Fibroblast of lung (primary cell): ENCODE measurements around the gene CFI. TPM values are rescaled to one million over a fixed set of nuclear protein-coding genes. Genes with fewer than 3 reads are reported as not detected.

Experiments used
- DNase-seq, 2 donors: peaks; one replicate each; pipeline versions ENCODE4 v3.0.0 to v3.0.0-alpha.2; 2010; ENCODE audit warnings: low read depth in 2 of 2
- H2AFZ ChIP-seq: 2 replicates; pipeline ENCODE4 v1.5.1; 2012; ENCODE audit warnings: low read length, control low read depth, inconsistent platforms
- H3K27ac ChIP-seq: 2 replicates; pipeline ENCODE4 v1.5.1; 2011; ENCODE audit warnings: low read length, control low read depth; ENCODE audit not compliant: insufficient read depth
- H3K27me3 ChIP-seq: 2 replicates; pipeline ENCODE4 v1.5.1; 2011; ENCODE audit warnings: mild to moderate bottlenecking, low read length; ENCODE audit not compliant: control insufficient read depth, insufficient read depth
- H3K36me3 ChIP-seq: 2 replicates; pipeline ENCODE4 v1.5.1; 2011; ENCODE audit warnings: low read length; ENCODE audit not compliant: control insufficient read depth, insufficient read depth
- H3K4me1 ChIP-seq: 2 replicates; pipeline ENCODE4 v1.5.1; 2011; ENCODE audit warnings: low read length; ENCODE audit not compliant: control insufficient read depth, insufficient read depth; ENCODE audit errors: extremely low read depth
- H3K4me2 ChIP-seq: 2 replicates; pipeline ENCODE4 v1.5.1; 2011; ENCODE audit warnings: low read length, control low read depth; ENCODE audit not compliant: insufficient read depth; ENCODE audit errors: extremely low read depth
- H3K4me3 ChIP-seq, 4 experiments: fragments of 200-600 bp in 1 of 4; sonication (generic) in 1 of 4; replicated peaks in 1 of 4; 2 replicates each; pipeline ENCODE4 v1.5.1; 2011 to 2016; ENCODE audit warnings: low read length in 4 of 4, low read depth in 3 of 4, mild to moderate bottlenecking in 3 of 4, control low read depth in 2 of 4, inconsistent platforms in 1 of 4, mixed read lengths in 1 of 4; ENCODE audit not compliant: insufficient read depth in 1 of 4; ENCODE audit errors: control extremely low read depth in 1 of 4
- H3K79me2 ChIP-seq: 2 replicates; pipeline ENCODE4 v1.5.1; 2012; ENCODE audit warnings: mild to moderate bottlenecking, low read length, inconsistent platforms; ENCODE audit not compliant: control insufficient read depth, insufficient read depth
- H3K9ac ChIP-seq: 2 replicates; pipeline ENCODE4 v1.5.1; 2011; ENCODE audit warnings: mild to moderate bottlenecking, low read length, control low read depth; ENCODE audit not compliant: insufficient read depth
- H3K9me3 ChIP-seq: 2 replicates; pipeline ENCODE4 v1.5.1; 2012; ENCODE audit warnings: low read depth, low read length; ENCODE audit not compliant: control insufficient read depth, insufficient read depth
- H4K20me1 ChIP-seq: 2 replicates; pipeline ENCODE4 v1.5.1; 2011; ENCODE audit warnings: low read length; ENCODE audit not compliant: control insufficient read depth, insufficient read depth; ENCODE audit errors: extremely low read depth
- EZH2 ChIP-seq: IDR thresholded peaks from 2 replicates; pipeline ENCODE4 v1.5.1; 2012; ENCODE audit warnings: low read length, control low read depth, mild to moderate bottlenecking; ENCODE audit errors: missing control alignments
- polyA plus RNA-seq, 2 donors: library from polyadenylated mRNA; depleted of rRNA in 1 of 2; stranded (reverse) in 1 of 2; unstranded in 1 of 2; fragments of >200 nt; gene quantifications; 2 replicates each; pipeline ENCODE4 v1.2.1, GENCODE V29; 2011 to 2012; ENCODE audit warnings: missing spikeins in 1 of 2
- total RNA-seq: library from RNA; depleted of rRNA; stranded (reverse); fragments of >200 nt; gene quantifications from 2 replicates; pipeline ENCODE4 v1.2.1, GENCODE V29; 2014
- TF ChIP-seq, protein P1 (sequence below), 2 donors: IDR thresholded peaks in 1 of 2; conservative IDR thresholded peaks in 1 of 2; 1 replicate in 1 of 2; 2 replicates in 1 of 2; pipeline ENCODE4 v1.5.1; 2011 to 2012; ENCODE audit warnings: low read length in 2 of 2, control low read depth in 1 of 2, inconsistent platforms in 1 of 2, low read depth in 1 of 2, mild to moderate bottlenecking in 1 of 2

The CFI gene
- total and polyA plus RNA-seq, 2 donors (not counting 1 experiment from before 2014, with no cell fraction given), result 10.2 to 18.2 TPM

DNA sequence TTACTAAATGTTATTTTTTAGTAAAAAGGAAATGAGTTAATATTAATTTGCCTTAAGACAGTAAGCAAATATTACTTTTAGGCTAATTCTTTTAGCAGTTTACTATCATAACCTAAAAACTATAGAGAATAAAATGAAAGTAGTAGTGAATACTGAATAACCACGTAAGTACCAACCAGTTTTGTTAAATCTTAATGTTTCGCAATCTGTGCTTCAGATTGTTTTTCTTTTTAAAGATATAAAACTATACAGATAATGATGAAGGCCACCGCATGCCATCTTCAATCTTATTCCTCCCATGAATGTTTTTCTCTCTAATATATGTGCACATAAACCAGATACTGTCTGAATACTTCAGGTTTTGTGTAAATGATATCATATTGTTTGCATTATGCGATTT, 32.0 kb upstream of the CFI start:
- no peak for TF ChIP-seq EZH2
- TF ChIP-seq, protein P1, sequence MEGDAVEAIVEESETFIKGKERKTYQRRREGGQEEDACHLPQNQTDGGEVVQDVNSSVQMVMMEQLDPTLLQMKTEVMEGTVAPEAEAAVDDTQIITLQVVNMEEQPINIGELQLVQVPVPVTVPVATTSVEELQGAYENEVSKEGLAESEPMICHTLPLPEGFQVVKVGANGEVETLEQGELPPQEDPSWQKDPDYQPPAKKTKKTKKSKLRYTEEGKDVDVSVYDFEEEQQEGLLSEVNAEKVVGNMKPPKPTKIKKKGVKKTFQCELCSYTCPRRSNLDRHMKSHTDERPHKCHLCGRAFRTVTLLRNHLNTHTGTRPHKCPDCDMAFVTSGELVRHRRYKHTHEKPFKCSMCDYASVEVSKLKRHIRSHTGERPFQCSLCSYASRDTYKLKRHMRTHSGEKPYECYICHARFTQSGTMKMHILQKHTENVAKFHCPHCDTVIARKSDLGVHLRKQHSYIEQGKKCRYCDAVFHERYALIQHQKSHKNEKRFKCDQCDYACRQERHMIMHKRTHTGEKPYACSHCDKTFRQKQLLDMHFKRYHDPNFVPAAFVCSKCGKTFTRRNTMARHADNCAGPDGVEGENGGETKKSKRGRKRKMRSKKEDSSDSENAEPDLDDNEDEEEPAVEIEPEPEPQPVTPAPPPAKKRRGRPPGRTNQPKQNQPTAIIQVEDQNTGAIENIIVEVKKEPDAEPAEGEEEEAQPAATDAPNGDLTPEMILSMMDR (conservative IDR thresholded peaks at IDR 0.05 in 1 of 2, IDR thresholded peaks at IDR 0.05 in 1 of 2; ENCODE audit: low read depth in 1 of 2, low read length in 2 of 2), result no peak
- no peak overlapping the region for H3K9ac ChIP-seq

GRCh38 chr4:109827672-109828071, 25.9 kb upstream of the CFI start, which contains the start of gene RRH:
Gene RRH (plus strand): TSS chr4:109827972. CDS start chr4:109828028, 56 bp downstream.
- Histone ChIP-seq H3K4me2 (no peak within 1 kb of the TSS), H4K20me1 (no peaks in the 10 kb centered on the region)
- no peak for DNase-seq

More for the DNA sequence above, 32.0 kb upstream of the CFI start:
- no peak overlapping the region for H3K4me2 ChIP-seq
- no peak overlapping the region for H3K27ac ChIP-seq
- no peaks in the 10 kb centered on the region for H3K79me2 ChIP-seq
- H3K4me1 ChIP-seq, result no peaks in the 10 kb centered on the region
- H4K20me1 ChIP-seq, result no peaks in the 10 kb centered on the region
- no peak for DNase-seq
- H3K9me3 ChIP-seq, result no peaks in the 10 kb centered on the region
- no peaks in the 10 kb centered on the region for H3K36me3 ChIP-seq
- no peak overlapping the region for H3K4me3 ChIP-seq
- no peak overlapping the region for H2AFZ ChIP-seq
- H3K27me3 ChIP-seq, result no peaks in the 10 kb centered on the region

DNA sequence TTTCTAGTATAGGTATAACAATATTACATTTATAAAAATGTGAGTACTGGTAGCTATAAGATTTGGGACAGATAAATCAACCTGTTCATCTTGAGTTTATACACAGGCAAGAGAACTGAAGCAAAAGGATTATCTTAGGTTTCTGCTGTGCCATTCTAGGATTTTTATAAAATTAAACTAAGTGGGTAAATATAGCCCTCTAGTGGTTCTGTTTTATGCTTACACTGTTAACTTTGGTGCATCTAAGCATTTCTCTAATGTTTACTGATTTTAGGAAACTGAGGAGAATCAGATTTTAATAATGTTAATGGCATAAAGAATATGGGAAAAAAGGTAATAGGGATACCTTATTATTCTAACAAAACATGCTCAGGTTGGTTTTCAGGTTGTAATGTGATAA, 24.9 kb upstream of the CFI start:
- no peak overlapping the region for H3K27ac ChIP-seq
- H3K4me1 ChIP-seq, result no peaks in the 10 kb centered on the region
- no peaks in the 10 kb centered on the region for H3K27me3 ChIP-seq
- H3K9ac ChIP-seq, result no peak overlapping the region
- no peaks in the 10 kb centered on the region for H3K9me3 ChIP-seq
- H3K36me3 ChIP-seq, result no peaks in the 10 kb centered on the region
- H2AFZ ChIP-seq, result no peak overlapping the region
- no peaks in the 10 kb centered on the region for H3K79me2 ChIP-seq
- H3K4me2 ChIP-seq, result no peak overlapping the region
- TF ChIP-seq EZH2, result no peak
- TF ChIP-seq, protein P1 (conservative IDR thresholded peaks at IDR 0.05 in 1 of 2, IDR thresholded peaks at IDR 0.05 in 1 of 2; ENCODE audit: low read depth in 1 of 2, low read length in 2 of 2), result peak in 1 of 2 donors; percentile 55
- H3K4me3 ChIP-seq, result no peak overlapping the region
- no peaks in the 10 kb centered on the region for H4K20me1 ChIP-seq
- DNase-seq, result peak; percentile 12 to 48

More at GRCh38 chr4:109827672-109828071, 25.9 kb upstream of the CFI start, which contains the start of gene RRH:
- Histone ChIP-seq H3K36me3 (no peaks in the 10 kb centered on the region), H3K27ac (no peak within 1 kb of the TSS), H3K9ac (no peak within 1 kb of the TSS), H3K4me3 (no peak within 1 kb of the TSS), H3K27me3 (no peaks in the 10 kb centered on the region), H3K4me1 (no peaks in the 10 kb centered on the region), H3K9me3 (no peaks in the 10 kb centered on the region), H2AFZ (no peak within 1 kb of the TSS), H3K79me2 (no peaks in the 10 kb centered on the region)
- TF ChIP-seq EZH2, result no peak
- TF ChIP-seq, protein P1 (conservative IDR thresholded peaks at IDR 0.05 in 1 of 2, IDR thresholded peaks at IDR 0.05 in 1 of 2; ENCODE audit: low read depth in 1 of 2, low read length in 2 of 2), result no peak
